Erythroblast (primary cell): Measurements from ENCODE around the gene OR6J1.

Experiments used
- GATA1 ChIP-seq: IDR thresholded peaks from 2 replicates; pipeline ENCODE4 v1.6.1; 2011; ENCODE audit warnings: low read depth, mild to moderate bottlenecking, control low read depth, low read length, moderate library complexity
- POLR2A ChIP-seq: IDR thresholded peaks from 2 replicates; pipeline ENCODE4 v1.6.1; 2011; ENCODE audit warnings: mild to moderate bottlenecking, low read length

DNA sequence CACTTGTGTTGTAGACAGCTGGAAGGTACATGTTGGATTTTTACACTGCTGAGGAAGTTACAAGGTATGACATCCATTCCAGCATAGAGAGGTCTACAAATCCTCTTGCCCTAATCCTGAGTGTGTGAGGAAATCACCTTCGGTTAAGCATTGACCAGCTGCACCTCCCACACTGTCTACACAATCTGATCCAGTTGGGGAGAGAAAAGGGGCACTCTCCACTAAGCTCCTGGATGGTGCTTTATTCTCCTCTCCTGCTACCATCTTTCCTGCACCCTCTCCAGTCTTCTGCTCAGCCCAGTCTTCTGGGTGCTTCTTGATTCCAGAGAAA, at the start of gene OR6J1:
- TF ChIP-seq POLR2A (no peak), GATA1 (no peak)
